Keratinocyte (primary cell): Measurements from ENCODE around the gene GJA5. TPM values are rescaled to one million over a fixed set of nuclear protein-coding genes. Genes with fewer than 3 reads are reported as not detected.
A peak's percentile ranks its signal among the peaks of the same experiment; 100 is the strongest.

Experiments used
- DNase-seq: peaks from one replicate; pipeline ENCODE4 v3.0.0-alpha.2; 2011; ENCODE audit warnings: low read depth, missing footprints, low spot score
- FAIRE-seq: peaks from 2 replicates; lab custom pipeline; 2011; peaks lifted over from hg19 to GRCh38; lab: Jason Lieb, UNC
- H2AFZ ChIP-seq: 2 replicates; pipeline ENCODE4 v1.6.0; 2012; ENCODE audit warnings: low read length, control low read depth, inconsistent platforms; ENCODE audit not compliant: control insufficient read depth
- H3K27ac ChIP-seq: 2 replicates; pipeline ENCODE4 v1.5.1; 2011; ENCODE audit warnings: low read length; ENCODE audit not compliant: control insufficient read depth, insufficient read depth
- H3K27me3 ChIP-seq: 3 replicates; pipeline ENCODE4 v1.6.0; 2011; ENCODE audit warnings: low read length; ENCODE audit not compliant: control insufficient read depth, insufficient read depth; ENCODE audit errors: extremely low read depth
- H3K36me3 ChIP-seq, 2 experiments: 2 replicates in 1 of 2; 3 replicates in 1 of 2; pipeline ENCODE4 v1.5.1; 2011; ENCODE audit warnings: low read length in 2 of 2, mild to moderate bottlenecking in 1 of 2; ENCODE audit not compliant: control insufficient read depth in 2 of 2, insufficient read depth in 2 of 2; ENCODE audit errors: extremely low read depth in 1 of 2
- H3K4me1 ChIP-seq: 3 replicates; pipeline ENCODE4 v1.5.1; 2011; ENCODE audit warnings: low read length; ENCODE audit not compliant: control insufficient read depth, insufficient read depth; ENCODE audit errors: extremely low read depth
- H3K4me2 ChIP-seq: 3 replicates; pipeline ENCODE4 v1.6.0; 2011; ENCODE audit warnings: low read depth, low read length; ENCODE audit not compliant: control insufficient read depth, insufficient read depth; ENCODE audit errors: extremely low read depth
- H3K4me3 ChIP-seq, 3 experiments: fragments of 200-600 bp in 1 of 3; sonication (generic) in 1 of 3; 2 replicates in 2 of 3; 3 replicates in 1 of 3; pipeline ENCODE4 v1.5.1; 2011 to 2016; ENCODE audit warnings: low read length in 3 of 3, mild to moderate bottlenecking in 3 of 3, control low read depth in 2 of 3, inconsistent platforms in 1 of 3, low read depth in 1 of 3, mixed read lengths in 1 of 3, mixed run types in 1 of 3, moderate library complexity in 1 of 3; ENCODE audit not compliant: control insufficient read depth in 2 of 3, insufficient read depth in 2 of 3; ENCODE audit errors: extremely low read depth in 1 of 3
- H3K79me2 ChIP-seq: 2 replicates; pipeline ENCODE4 v1.6.0; 2012; ENCODE audit warnings: low read length; ENCODE audit not compliant: control insufficient read depth, insufficient read depth
- H3K9ac ChIP-seq: 3 replicates; pipeline ENCODE4 v1.6.0; 2011; ENCODE audit warnings: low read length; ENCODE audit not compliant: control insufficient read depth, insufficient read depth; ENCODE audit errors: extremely low read depth
- H3K9me1 ChIP-seq: 3 replicates; pipeline ENCODE4 v1.6.0; 2011; ENCODE audit warnings: low read length; ENCODE audit not compliant: control insufficient read depth, insufficient read depth; ENCODE audit errors: extremely low read depth
- H3K9me3 ChIP-seq: 2 replicates; pipeline ENCODE4 v1.5.1; 2012; ENCODE audit warnings: low read depth, low read length; ENCODE audit not compliant: control insufficient read depth
- H4K20me1 ChIP-seq: 3 replicates; pipeline ENCODE4 v1.6.0; 2011; ENCODE audit warnings: low read length; ENCODE audit not compliant: control insufficient read depth, insufficient read depth; ENCODE audit errors: extremely low read depth
- CTCF ChIP-seq, 3 experiments: IDR thresholded peaks in 1 of 3; conservative IDR thresholded peaks in 1 of 3; optimal IDR thresholded peaks in 1 of 3; 2 replicates in 2 of 3; 3 replicates in 1 of 3; pipeline versions ENCODE3 to v1.5.1; 2011; ENCODE audit warnings: low read length in 3 of 3, mild to moderate bottlenecking in 3 of 3, moderate library complexity in 2 of 3, control low read depth in 1 of 3, inconsistent platforms in 1 of 3; ENCODE audit not compliant: insufficient read depth in 2 of 3; ENCODE audit errors: extremely low read depth in 1 of 3
- EZH2 ChIP-seq: IDR thresholded peaks from one replicate; pipeline ENCODE4 v1.6.1; 2012; ENCODE audit warnings: inconsistent platforms, mild to moderate bottlenecking, low read length, moderate library complexity
- dilution Hi-C: fragments of 300-500 bp; cut with MboI; formaldehyde crosslinking; loops from one replicate; pipeline ENCODE4 v1.7.0; 2020; ENCODE audit warnings: low sequenced_read_pairs; ENCODE audit not compliant: extremely low pct_ligation_motif_present
- polyA plus RNA-seq, 5 experiments: library from polyadenylated mRNA; depleted of rRNA in 3 of 5; stranded (reverse) in 3 of 5; stranded (forward) in 1 of 5; unstranded in 1 of 5; fragments of >200 nt; gene quantifications; 1 replicate in 1 of 5; 2 replicates in 3 of 5; 3 replicates in 1 of 5; pipeline versions ENCODE4 v1.2.1 to v1.2.3, GENCODE V29; 2011 to 2012; ENCODE audit warnings: missing spikeins in 2 of 5, low read depth in 1 of 5, low replicate concordance in 1 of 5

The GJA5 gene
- polyA plus RNA-seq, 1 donor (not counting 4 experiments of a cell fraction or from before 2014, with no cell fraction given): 44.0 TPM

- H4K20me1 ChIP-seq: no peaks in the 10 kb centered on the region
- FAIRE-seq (no peak), DNase-seq (no peak)
- no peak overlapping the region for H3K9ac ChIP-seq
- H3K79me2 ChIP-seq: no peaks in the 10 kb centered on the region
- H3K9me1 ChIP-seq: no peaks in the 10 kb centered on the region
- no peak overlapping the region for H3K4me3 ChIP-seq
- no peaks in the 10 kb centered on the region for H3K27me3 ChIP-seq
- H3K4me2 ChIP-seq: no peak overlapping the region
- dilution Hi-C loops: no loop called here
- no peaks in the 10 kb centered on the region for H3K36me3 ChIP-seq
- peaks cover 24% of the 10 kb centered on the region for H3K4me1 ChIP-seq
- peak overlapping the region; percentile 15 for H2AFZ ChIP-seq
- no peak overlapping the region for H3K27ac ChIP-seq
- TF ChIP-seq CTCF (optimal IDR thresholded peaks at IDR 0.05 in 1 of 3, IDR thresholded peaks at IDR 0.05 in 1 of 3, conservative IDR thresholded peaks at IDR 0.05 in 1 of 3; ENCODE audit: extremely low read depth in 1 of 3, insufficient read depth in 2 of 3, low read length in 3 of 3) (no peak), EZH2 (no peak)
- H3K9me3 ChIP-seq: no peaks in the 10 kb centered on the region
Observed at GRCh38 chr1:147719029-147719698, 41.2 kb downstream of the GJA5 start.

GRCh38 chr1:147717706-147718097 lies 42.7 kb downstream of the GJA5 start:
- no peak for DNase-seq
- H3K4me2 ChIP-seq: peak overlapping the region; percentile 15
- H3K27me3 ChIP-seq: no peaks in the 10 kb centered on the region
- H3K4me3 ChIP-seq: no peak overlapping the region
- peak overlapping the region; percentile 45 for H3K27ac ChIP-seq
- H3K9me1 ChIP-seq: no peaks in the 10 kb centered on the region
- peak overlapping the region; percentile 64 for H2AFZ ChIP-seq
- TF ChIP-seq CTCF (optimal IDR thresholded peaks at IDR 0.05 in 1 of 3, IDR thresholded peaks at IDR 0.05 in 1 of 3, conservative IDR thresholded peaks at IDR 0.05 in 1 of 3; ENCODE audit: extremely low read depth in 1 of 3, insufficient read depth in 2 of 3, low read length in 3 of 3) (no peak), EZH2 (no peak)
- H3K9me3 ChIP-seq: no peaks in the 10 kb centered on the region
- dilution Hi-C loops: no loop called here
- FAIRE-seq: peak; percentile 98
- no peaks in the 10 kb centered on the region for H3K79me2 ChIP-seq
- H4K20me1 ChIP-seq: no peaks in the 10 kb centered on the region
- no peaks in the 10 kb centered on the region for H3K36me3 ChIP-seq
- no peak overlapping the region for H3K9ac ChIP-seq
- H3K4me1 ChIP-seq: peaks cover 24% of the 10 kb centered on the region
